MM.1S (cell line): Measurements from ENCODE around the gene WDR77.

Source experiments
- CTCF ChIP-seq: fragments of 300-600 bp; sonication (generic); IDR thresholded peaks from 2 replicates; pipeline ENCODE4 v1.5.1; 2016; ENCODE audit warnings: antibody characterized with exemption, low read length, mixed read lengths
- EZH2phosphoT487 ChIP-seq: fragments of 300-600 bp; sonication (generic); IDR thresholded peaks from 2 replicates; pipeline ENCODE4 v1.6.1; 2018; ENCODE audit warnings: antibody characterized with exemption, low read length

- TF ChIP-seq CTCF (no peak), EZH2phosphoT487 (no peak)
Measured at GRCh38 chr1:111467865-111468716, 19.0 kb upstream of the WDR77 start.
